Spleen (tissue), 7 donors: Measurements from ENCODE around the gene SRD5A1.

Experiments
- CTCF ChIP-seq, 11 experiments: fragments of 200-600 bp in 7 of 11; fragments of 450-650 bp in 4 of 11; sonication (generic) in 4 of 11; IDR thresholded peaks in 8 of 11; conservative IDR thresholded peaks in 3 of 11; 1 replicate in 7 of 11; 2 replicates in 4 of 11; pipeline versions ENCODE4 v1.4.0 to v1.8.0; 2016 to 2021; ENCODE audit warnings: antibody characterized with exemption in 11 of 11, inconsistent platforms in 4 of 11, mild to moderate bottlenecking in 1 of 11
- POLR2A ChIP-seq, 3 donors: fragments of 450-650 bp; IDR thresholded peaks; one replicate each; pipeline ENCODE4 v1.5.1; 2017; ENCODE audit warnings: antibody characterized with exemption in 3 of 3, mild to moderate bottlenecking in 1 of 3
- donor health status: DM: no; HTN: no; CAD: no; lungs with moderate emphysema.
- donor health status: DM: no; HTN: no; CAD: no.
- donor health status: DM: no; HTN: no; CAD: no.

GRCh38 chr5:6718718-6719117 is 85.5 kb downstream of the SRD5A1 start:
- TF ChIP-seq CTCF (IDR thresholded peaks at IDR 0.05 in 8 of 11, conservative IDR thresholded peaks at IDR 0.05 in 3 of 11) (no peak), POLR2A (IDR thresholded peaks at IDR 0.05) (no peak)
